DND-41 (cell line): ENCODE data around the gene NR6A1.

Experiments
- ATAC-seq: fragments of 200-7000 bp; cut with Tn5 transposase; 3 replicates; pipeline ENCODE4 v1.9.1; 2021; ENCODE audit warnings: low read depth; ENCODE audit not compliant: insufficient read depth
- DNase-seq: peaks from one replicate; pipeline ENCODE4 v3.0.0-alpha.2; 2020
- H2AFZ ChIP-seq: 2 replicates; pipeline ENCODE4 v1.6.0; 2012; ENCODE audit warnings: low read depth, low read length
- H3K27ac ChIP-seq: 2 replicates; pipeline ENCODE4 v1.5.1; 2012; ENCODE audit warnings: low read length, inconsistent platforms
- H3K27me3 ChIP-seq: fragments of 200-600 bp; sonication (generic); 2 replicates; pipeline ENCODE4 v1.6.0; 2012; ENCODE audit warnings: low read length, mild to moderate bottlenecking, inconsistent platforms; ENCODE audit not compliant: insufficient read depth, poor library complexity
- H3K36me3 ChIP-seq: 2 replicates; pipeline ENCODE4 v1.5.1; 2012; ENCODE audit warnings: low read length, inconsistent platforms; ENCODE audit not compliant: insufficient read depth
- H3K4me1 ChIP-seq: 2 replicates; pipeline ENCODE4 v1.5.1; 2012; ENCODE audit warnings: mild to moderate bottlenecking, low read length; ENCODE audit not compliant: insufficient read depth
- H3K4me2 ChIP-seq: 2 replicates; pipeline ENCODE4 v1.6.0; 2012; ENCODE audit warnings: mild to moderate bottlenecking, moderate library complexity, low read length, inconsistent platforms; ENCODE audit not compliant: insufficient read depth
- H3K4me3 ChIP-seq, 2 experiments: fragments of 200-600 bp in 1 of 2; shearing (Covaris generic) in 1 of 2; 2 replicates each; pipeline ENCODE4 v1.5.1; 2012 to 2016; ENCODE audit warnings: inconsistent platforms in 2 of 2, low read length in 2 of 2, mild to moderate bottlenecking in 2 of 2, low read depth in 1 of 2, moderate library complexity in 1 of 2
- H3K79me2 ChIP-seq: 2 replicates; pipeline ENCODE4 v1.6.0; 2012; ENCODE audit warnings: low read length, inconsistent platforms; ENCODE audit not compliant: insufficient read depth
- H3K9ac ChIP-seq: 2 replicates; pipeline ENCODE4 v1.6.0; 2012; ENCODE audit warnings: low read depth, mild to moderate bottlenecking, inconsistent platforms, low read length, moderate library complexity
- H3K9me3 ChIP-seq: 2 replicates; pipeline ENCODE4 v1.5.1; 2012; ENCODE audit warnings: low read length, moderate library complexity, mild to moderate bottlenecking, inconsistent platforms; ENCODE audit not compliant: insufficient read depth, severe bottlenecking
- H4K20me1 ChIP-seq: 2 replicates; pipeline ENCODE4 v1.6.0; 2012; ENCODE audit warnings: low read length; ENCODE audit not compliant: insufficient read depth
- EZH2 ChIP-seq: IDR thresholded peaks from 3 replicates; pipeline ENCODE4 v1.6.1; 2012; ENCODE audit warnings: borderline replicate concordance, low read depth, mild to moderate bottlenecking, moderate library complexity, low read length, inconsistent platforms; ENCODE audit not compliant: severe bottlenecking
- TF ChIP-seq, protein P1 (sequence below): IDR thresholded peaks from 2 replicates; pipeline ENCODE4 v1.5.1; 2012; ENCODE audit warnings: borderline replicate concordance, low read length, moderate library complexity, mild to moderate bottlenecking; ENCODE audit not compliant: poor library complexity, severe bottlenecking; ENCODE audit errors: extremely low read depth

NR6A1 gene

GRCh38 chr9:124467410-124468060 lies 303.6 kb downstream of the NR6A1 start:
- no peaks in the 10 kb centered on the region for H3K27me3 ChIP-seq
- H3K4me1 ChIP-seq, result no peaks in the 10 kb centered on the region
- H3K9ac ChIP-seq, result no peak overlapping the region
- H2AFZ ChIP-seq, result no peak overlapping the region
- no peak overlapping the region for H3K4me2 ChIP-seq
- ATAC-seq, result no peak
- H3K4me3 ChIP-seq, result no peak overlapping the region
- no peaks in the 10 kb centered on the region for H3K79me2 ChIP-seq
- no peak overlapping the region for H3K27ac ChIP-seq
- DNase-seq, result no peak
- no peak for TF ChIP-seq EZH2
- TF ChIP-seq, protein P1, sequence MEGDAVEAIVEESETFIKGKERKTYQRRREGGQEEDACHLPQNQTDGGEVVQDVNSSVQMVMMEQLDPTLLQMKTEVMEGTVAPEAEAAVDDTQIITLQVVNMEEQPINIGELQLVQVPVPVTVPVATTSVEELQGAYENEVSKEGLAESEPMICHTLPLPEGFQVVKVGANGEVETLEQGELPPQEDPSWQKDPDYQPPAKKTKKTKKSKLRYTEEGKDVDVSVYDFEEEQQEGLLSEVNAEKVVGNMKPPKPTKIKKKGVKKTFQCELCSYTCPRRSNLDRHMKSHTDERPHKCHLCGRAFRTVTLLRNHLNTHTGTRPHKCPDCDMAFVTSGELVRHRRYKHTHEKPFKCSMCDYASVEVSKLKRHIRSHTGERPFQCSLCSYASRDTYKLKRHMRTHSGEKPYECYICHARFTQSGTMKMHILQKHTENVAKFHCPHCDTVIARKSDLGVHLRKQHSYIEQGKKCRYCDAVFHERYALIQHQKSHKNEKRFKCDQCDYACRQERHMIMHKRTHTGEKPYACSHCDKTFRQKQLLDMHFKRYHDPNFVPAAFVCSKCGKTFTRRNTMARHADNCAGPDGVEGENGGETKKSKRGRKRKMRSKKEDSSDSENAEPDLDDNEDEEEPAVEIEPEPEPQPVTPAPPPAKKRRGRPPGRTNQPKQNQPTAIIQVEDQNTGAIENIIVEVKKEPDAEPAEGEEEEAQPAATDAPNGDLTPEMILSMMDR, result no peak
- no peaks in the 10 kb centered on the region for H3K9me3 ChIP-seq
- no peaks in the 10 kb centered on the region for H3K36me3 ChIP-seq
- H4K20me1 ChIP-seq, result no peaks in the 10 kb centered on the region
